Prostate gland (tissue), 2 donors: ENCODE data around the gene FBXO38. TPM values are rescaled to one million over a fixed set of nuclear protein-coding genes. Genes with fewer than 3 reads are reported as not detected.

Experiments
- DNase-seq: peaks from one replicate; pipeline ENCODE4 v3.0.0-alpha.2; 2019; ENCODE audit warnings: low spot score
- H3K27ac ChIP-seq, 2 donors: fragments of 200-600 bp; sonication (generic); 2 replicates each; pipeline ENCODE4 v1.5.1; 2017 to 2019
- H3K27me3 ChIP-seq: fragments of 200-600 bp; sonication (generic); replicated peaks from 2 replicates; pipeline ENCODE4 v1.5.1; 2019; ENCODE audit not compliant: insufficient read depth
- H3K36me3 ChIP-seq, 2 donors: fragments of 200-600 bp; sonication (generic); 1 replicate in 1 of 2; 2 replicates in 1 of 2; pipeline versions ENCODE4 v1.5.1 to v1.8.1; 2017 to 2019
- H3K4me1 ChIP-seq: fragments of 200-600 bp; sonication (generic); replicated peaks from 2 replicates; pipeline ENCODE4 v1.5.1; 2019
- H3K4me3 ChIP-seq, 2 donors: fragments of 200-600 bp; sonication (generic); 2 replicates each; pipeline ENCODE4 v1.5.1; 2017 to 2019
- H3K9me3 ChIP-seq: fragments of 200-600 bp; sonication (generic); 2 replicates; pipeline ENCODE4 v1.5.1; 2017
- POLR2A ChIP-seq: fragments of 450-650 bp; IDR thresholded peaks from one replicate; pipeline ENCODE4 v1.6.1; 2016; ENCODE audit warnings: antibody characterized with exemption, mild to moderate bottlenecking
- POLR2AphosphoS5 ChIP-seq: sonication (generic); formaldehyde crosslinking; IDR thresholded peaks from one replicate; pipeline ENCODE4 v1.6.1; 2017; ENCODE audit warnings: antibody characterized with exemption
- WGBS: methylation state at CpG from one replicate; pipeline ENCODE4 v1.1.5; 2018; 5-methylcytosine and 5-hydroxymethylcytosine counted together
- intact Hi-C: fragments of 100-400 bp; cut with DNase I; formaldehyde crosslinking; loops from one replicate; pipeline ENCODE4 v1.14.2; 2022
- total RNA-seq, 2 donors: library from RNA; depleted of rRNA; stranded (reverse); fragments of >200 nt; gene quantifications; one replicate each; pipeline ENCODE4 v1.1.0, GENCODE V29; 2016
- TF ChIP-seq, protein P1 (sequence below), 4 experiments: fragments of 200-600 bp in 2 of 4; fragments of 450-650 bp in 2 of 4; sonication (generic) in 2 of 4; IDR thresholded peaks; 1 replicate in 3 of 4; 2 replicates in 1 of 4; pipeline ENCODE4 v1.5.1; 2016 to 2019; ENCODE audit warnings: antibody characterized with exemption in 4 of 4, mild to moderate bottlenecking in 2 of 4, moderate library complexity in 2 of 4

The FBXO38 gene
- total RNA-seq, 2 donors from 2014 or later: 47.1 to 53.2 TPM

DNA sequence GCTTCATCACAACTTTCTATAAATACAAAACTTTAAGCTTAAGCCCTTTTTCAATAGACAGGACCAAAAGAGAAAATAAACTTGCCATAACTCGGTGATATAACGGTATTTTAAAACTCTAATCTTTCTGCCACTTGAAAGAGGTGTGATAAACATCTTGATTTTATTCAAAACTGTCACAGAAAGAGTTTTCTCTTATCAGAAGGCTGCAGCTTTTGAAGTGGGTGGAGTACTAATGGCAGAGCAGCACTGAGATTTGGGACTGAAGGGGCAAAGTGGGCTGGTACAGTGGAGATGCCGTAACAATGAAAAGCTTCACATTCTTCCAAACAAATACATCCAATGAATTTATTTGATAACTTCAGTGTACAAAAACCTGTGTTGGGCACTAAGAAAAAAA, 92.5 kb downstream of the FBXO38 start:
- no peaks in the 10 kb centered on the region for H3K27me3 ChIP-seq
- H3K4me1 ChIP-seq: no peaks in the 10 kb centered on the region
- no peak overlapping the region for H3K27ac ChIP-seq
- H3K4me3 ChIP-seq: no peak overlapping the region
- intact Hi-C loops: no loop called here
- no peak for DNase-seq
- H3K9me3 ChIP-seq: no peaks in the 10 kb centered on the region
- WGBS: 71% methylated on average over 3 of the region's 3 CpGs
- TF ChIP-seq POLR2AphosphoS5 (no peak), POLR2A (no peak)
- TF ChIP-seq, protein P1, sequence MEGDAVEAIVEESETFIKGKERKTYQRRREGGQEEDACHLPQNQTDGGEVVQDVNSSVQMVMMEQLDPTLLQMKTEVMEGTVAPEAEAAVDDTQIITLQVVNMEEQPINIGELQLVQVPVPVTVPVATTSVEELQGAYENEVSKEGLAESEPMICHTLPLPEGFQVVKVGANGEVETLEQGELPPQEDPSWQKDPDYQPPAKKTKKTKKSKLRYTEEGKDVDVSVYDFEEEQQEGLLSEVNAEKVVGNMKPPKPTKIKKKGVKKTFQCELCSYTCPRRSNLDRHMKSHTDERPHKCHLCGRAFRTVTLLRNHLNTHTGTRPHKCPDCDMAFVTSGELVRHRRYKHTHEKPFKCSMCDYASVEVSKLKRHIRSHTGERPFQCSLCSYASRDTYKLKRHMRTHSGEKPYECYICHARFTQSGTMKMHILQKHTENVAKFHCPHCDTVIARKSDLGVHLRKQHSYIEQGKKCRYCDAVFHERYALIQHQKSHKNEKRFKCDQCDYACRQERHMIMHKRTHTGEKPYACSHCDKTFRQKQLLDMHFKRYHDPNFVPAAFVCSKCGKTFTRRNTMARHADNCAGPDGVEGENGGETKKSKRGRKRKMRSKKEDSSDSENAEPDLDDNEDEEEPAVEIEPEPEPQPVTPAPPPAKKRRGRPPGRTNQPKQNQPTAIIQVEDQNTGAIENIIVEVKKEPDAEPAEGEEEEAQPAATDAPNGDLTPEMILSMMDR (IDR thresholded peaks at IDR 0.05): no peak
- no peaks in the 10 kb centered on the region for H3K36me3 ChIP-seq

DNA sequence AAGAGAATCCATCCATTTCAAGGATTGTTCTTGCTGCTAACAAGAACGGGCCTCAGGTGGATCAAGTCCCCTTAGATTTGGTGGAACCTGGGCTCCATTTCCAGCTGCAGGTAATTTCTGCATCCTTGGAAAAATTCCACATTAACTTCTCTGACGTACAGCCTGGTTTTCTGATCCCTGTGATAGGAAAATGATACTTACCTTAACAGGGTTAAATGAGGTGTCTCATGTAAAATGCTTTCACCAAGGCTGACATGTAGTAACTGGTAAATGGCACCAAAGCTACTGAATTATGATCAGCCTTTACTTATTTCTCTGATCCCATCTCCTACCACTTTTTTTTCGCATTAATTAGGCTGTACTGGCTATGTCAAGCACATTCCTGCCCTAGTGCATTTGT, 93.7 kb downstream of the FBXO38 start:
- whole genome bisulfite sequencing: 50% methylated on average over 3 of the region's 3 CpGs
- H3K4me1 ChIP-seq: no peaks in the 10 kb centered on the region
- no peaks in the 10 kb centered on the region for H3K36me3 ChIP-seq
- no peak overlapping the region for H3K27ac ChIP-seq
- no peaks in the 10 kb centered on the region for H3K27me3 ChIP-seq
- no peaks in the 10 kb centered on the region for H3K9me3 ChIP-seq
- TF ChIP-seq, protein P1 (IDR thresholded peaks at IDR 0.05): no peak
- TF ChIP-seq POLR2AphosphoS5: no peak
- TF ChIP-seq POLR2A: no peak
- intact Hi-C loops: no loop called here
- H3K4me3 ChIP-seq: no peak overlapping the region
- no peak for DNase-seq

DNA sequence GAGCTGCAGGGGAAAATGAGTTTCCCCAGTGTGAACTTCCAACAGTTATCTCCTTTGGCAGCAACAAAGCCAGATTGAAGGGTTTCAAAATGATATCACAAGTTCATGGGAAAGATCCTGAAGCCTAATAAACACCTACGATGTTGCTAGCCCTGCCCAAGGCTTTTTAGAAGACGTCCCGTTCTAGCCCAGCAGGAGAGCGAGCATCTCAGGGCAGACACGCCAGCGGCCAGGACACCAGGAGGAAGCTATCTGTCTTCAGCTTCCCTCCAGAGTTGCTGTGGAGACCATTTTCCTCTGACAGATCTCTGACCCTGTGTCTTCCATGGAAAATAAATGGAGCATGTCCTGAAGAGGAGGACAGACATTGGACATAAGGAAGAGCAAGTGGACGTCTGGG, 98.4 kb downstream of the FBXO38 start:
- intact Hi-C loops: no loop called here
- no peak for DNase-seq
- no peaks in the 10 kb centered on the region for H3K27me3 ChIP-seq
- TF ChIP-seq, protein P1 (IDR thresholded peaks at IDR 0.05): no peak
- no peaks in the 10 kb centered on the region for H3K4me1 ChIP-seq
- H3K27ac ChIP-seq: no peak overlapping the region
- 69% methylated on average over 7 of the region's 7 CpGs for WGBS
- no peaks in the 10 kb centered on the region for H3K9me3 ChIP-seq
- H3K4me3 ChIP-seq: no peak overlapping the region
- H3K36me3 ChIP-seq: no peaks in the 10 kb centered on the region

- Histone ChIP-seq H3K27ac (no peak overlapping the region), H3K9me3 (no peaks in the 10 kb centered on the region), H3K27me3 (no peaks in the 10 kb centered on the region), H3K4me3 (no peak overlapping the region), H3K36me3 (no peaks in the 10 kb centered on the region), H3K4me1 (no peaks in the 10 kb centered on the region)
- DNase-seq: no peak
- 63% methylated on average over 22 of the region's 22 CpGs for WGBS
- TF ChIP-seq, protein P1 (IDR thresholded peaks at IDR 0.05): peak in 3 of 4 experiments; percentile 34 to 45 (median 41)
- TF ChIP-seq POLR2A: no peak
- intact Hi-C loops: no loop called here
Measured at GRCh38 chr5:148482697-148483462, 99.1 kb downstream of the FBXO38 start.

GRCh38 chr5:148483750-148484149, 100.0 kb downstream of the FBXO38 start:
- Histone ChIP-seq H3K4me3 (no peak overlapping the region), H3K27ac (no peak overlapping the region), H3K36me3 (no peaks in the 10 kb centered on the region), H3K4me1 (no peaks in the 10 kb centered on the region), H3K9me3 (no peaks in the 10 kb centered on the region), H3K27me3 (no peaks in the 10 kb centered on the region)
- DNase-seq: no peak
- intact Hi-C loops: no loop called here
- 97% methylated on average over 3 of the region's 3 CpGs for WGBS
- TF ChIP-seq POLR2AphosphoS5 (no peak), POLR2A (no peak)
- TF ChIP-seq, protein P1 (IDR thresholded peaks at IDR 0.05): no peak
